CD4-positive, CD25-positive, alpha-beta regulatory T cell (primary cell): ENCODE results near the gene PLEKHG7. TPM values are rescaled to one million over a fixed set of nuclear protein-coding genes. Genes with fewer than 3 reads are reported as not detected.
A peak's percentile ranks its signal among the peaks of the same experiment; 100 is the strongest.

Experiments used
- ATAC-seq, 2 donors: fragments of 150-1000 bp; cut with Tn5 transposase; one replicate each; pipeline ENCODE4 v1.10.0; 2021; ENCODE audit warnings: low read depth in 2 of 2, moderate number of reproducible peaks in 2 of 2, moderate library complexity in 1 of 2
- DNase-seq, 3 donors: peaks; one replicate each; pipeline versions ENCODE4 v3.0.0 to v3.0.0-alpha.2; 2012 to 2022; ENCODE audit warnings: mixed read lengths in 1 of 3
- H3K27ac ChIP-seq: one replicate; pipeline ENCODE4 v1.7.0; 2013; ENCODE audit warnings: mild to moderate bottlenecking, low read length; ENCODE audit not compliant: insufficient read depth, poor library complexity, severe bottlenecking
- H3K27me3 ChIP-seq: one replicate; pipeline ENCODE4 v1.7.0; 2013; ENCODE audit warnings: low read length; ENCODE audit not compliant: control insufficient read depth, insufficient read depth
- H3K36me3 ChIP-seq: one replicate; pipeline ENCODE4 v1.7.0; 2013; ENCODE audit warnings: mild to moderate bottlenecking, low read length, moderate library complexity; ENCODE audit not compliant: control insufficient read depth, insufficient read depth
- H3K4me1 ChIP-seq: 2 replicates; pipeline ENCODE4 v1.7.0; 2013; ENCODE audit warnings: mild to moderate bottlenecking, low read length; ENCODE audit not compliant: insufficient read depth, control insufficient read depth, poor library complexity, severe bottlenecking
- H3K4me3 ChIP-seq: one replicate; pipeline ENCODE4 v1.7.0; 2013; ENCODE audit warnings: low read depth, mild to moderate bottlenecking, low read length, moderate library complexity
- H3K9me3 ChIP-seq, 2 experiments: 1 replicate in 1 of 2; 2 replicates in 1 of 2; pipeline ENCODE4 v1.7.0; 2013; ENCODE audit warnings: low read length in 2 of 2, mild to moderate bottlenecking in 1 of 2, moderate library complexity in 1 of 2; ENCODE audit not compliant: control insufficient read depth in 2 of 2
- H3K27ac Mint-ChIP-seq, 3 donors: one replicate each; pipeline ENCODE4 v1.8.0; 2020 to 2022; ENCODE audit warnings: mild to moderate bottlenecking in 3 of 3, mixed read lengths in 3 of 3, moderate library complexity in 2 of 3
- H3K27me3 Mint-ChIP-seq: one replicate; pipeline ENCODE4 v1.8.0; 2022; ENCODE audit warnings: mild to moderate bottlenecking, mixed read lengths
- H3K36me3 Mint-ChIP-seq: one replicate; pipeline ENCODE4 v1.8.0; 2020; ENCODE audit warnings: mixed read lengths
- H3K4me1 Mint-ChIP-seq, 4 donors: one replicate each; pipeline ENCODE4 v1.8.0; 2020 to 2022; ENCODE audit warnings: mixed read lengths in 4 of 4, mild to moderate bottlenecking in 1 of 4
- H3K4me3 Mint-ChIP-seq, 4 donors: one replicate each; pipeline ENCODE4 v1.8.0; 2020 to 2022; ENCODE audit warnings: mild to moderate bottlenecking in 4 of 4, mixed read lengths in 4 of 4, moderate library complexity in 3 of 4
- H3K9me3 Mint-ChIP-seq, 7 donors: one replicate each; pipeline ENCODE4 v1.8.0; 2020 to 2022; ENCODE audit warnings: mixed read lengths in 7 of 7, mild to moderate bottlenecking in 3 of 7, moderate library complexity in 2 of 7
- polyA plus RNA-seq, 4 donors: library from polyadenylated mRNA; unstranded; fragments of 300-500 nt; fragmentation: Illumina TruSeq; gene quantifications; one replicate each; pipeline ENCODE4 v1.2.3, GENCODE V29; 2021
- total RNA-seq: library from RNA; stranded (reverse); gene quantifications from one replicate; pipeline ENCODE4 v1.2.3, GENCODE V29; 2022

The PLEKHG7 gene
- total and polyA plus RNA-seq, 5 donors from 2014 or later = 0.05 to 0.89 (median 0.14) TPM

- no peaks in the 10 kb centered on the region for H3K4me1 ChIP-seq
- H3K36me3 Mint-ChIP-seq = no peaks in the 10 kb centered on the region
- no peak for ATAC-seq
These were observed 27.1 kb downstream of the PLEKHG7 start for GRCh38 chr12:92729773-92730305.

GRCh38 chr12:92730758-92731157, 28.0 kb downstream of the PLEKHG7 start:
- no peaks in the 10 kb centered on the region for H3K4me1 ChIP-seq
- Mint-ChIP-seq H3K4me3 (no peak overlapping the region), H3K27me3 (peaks cover 17% of the 10 kb centered on the region), H3K4me1 (no peaks in the 10 kb centered on the region), H3K9me3 (peaks cover 0 to 3% (median 0%) of the 10 kb centered on the region in 7 donors), H3K27ac (no peak overlapping the region), H3K36me3 (no peaks in the 10 kb centered on the region)
- H3K27ac ChIP-seq = no peak overlapping the region
- no peak overlapping the region for H3K4me3 ChIP-seq
- DNase-seq (no peak), ATAC-seq (no peak)
- H3K9me3 ChIP-seq = peaks cover 0 to 2% of the 10 kb centered on the region in 2 experiments
- no peaks in the 10 kb centered on the region for H3K36me3 ChIP-seq
- H3K27me3 ChIP-seq = peaks cover 7% of the 10 kb centered on the region

More at GRCh38 chr12:92729773-92730305, 27.1 kb downstream of the PLEKHG7 start:
- Mint-ChIP-seq H3K9me3 (peaks cover 0 to 6% (median 2%) of the 10 kb centered on the region in 7 donors), H3K4me1 (no peaks in the 10 kb centered on the region), H3K27me3 (peaks cover 15% of the 10 kb centered on the region), H3K4me3 (no peak overlapping the region), H3K27ac (no peak overlapping the region)
- Histone ChIP-seq H3K9me3 (peaks cover 0 to 3% of the 10 kb centered on the region in 2 experiments), H3K36me3 (no peaks in the 10 kb centered on the region), H3K27ac (no peak overlapping the region), H3K4me3 (no peak overlapping the region), H3K27me3 (peaks cover 5% of the 10 kb centered on the region)
- no peak for DNase-seq

GRCh38 chr12:92732216-92732615, 29.4 kb downstream of the PLEKHG7 start:
- Mint-ChIP-seq H3K4me1 (peaks cover 0 to 3% (median 0%) of the 10 kb centered on the region in 4 donors), H3K27ac (no peak overlapping the region), H3K36me3 (no peaks in the 10 kb centered on the region), H3K9me3 (peaks cover 0 to 5% (median 0%) of the 10 kb centered on the region in 7 donors), H3K4me3 (no peak overlapping the region), H3K27me3 (peaks cover 17% of the 10 kb centered on the region)
- no peak for DNase-seq
- H3K4me3 ChIP-seq = no peak overlapping the region
- ATAC-seq = no peak
- H3K4me1 ChIP-seq = no peaks in the 10 kb centered on the region
- peaks cover 8% of the 10 kb centered on the region for H3K27me3 ChIP-seq
- H3K36me3 ChIP-seq = no peaks in the 10 kb centered on the region
- H3K9me3 ChIP-seq = no peaks in the 10 kb centered on the region
- no peak overlapping the region for H3K27ac ChIP-seq

- no peaks in the 10 kb centered on the region for H3K36me3 ChIP-seq
- peaks cover 0 to 3% (median 0%) of the 10 kb centered on the region in 4 donors for H3K4me1 Mint-ChIP-seq
- H3K27ac Mint-ChIP-seq = no peak overlapping the region
- no peak overlapping the region for H3K4me3 Mint-ChIP-seq
- DNase-seq (no peak), ATAC-seq (no peak)
- peaks cover 0 to 5% (median 0%) of the 10 kb centered on the region in 7 donors for H3K9me3 Mint-ChIP-seq
- no peaks in the 10 kb centered on the region for H3K9me3 ChIP-seq
- peaks cover 17% of the 10 kb centered on the region for H3K27me3 Mint-ChIP-seq
- no peak overlapping the region for H3K4me3 ChIP-seq
- no peaks in the 10 kb centered on the region for H3K36me3 Mint-ChIP-seq
- no peaks in the 10 kb centered on the region for H3K4me1 ChIP-seq
- H3K27me3 ChIP-seq = peaks cover 10% of the 10 kb centered on the region
- H3K27ac ChIP-seq = no peak overlapping the region
These were observed 29.9 kb downstream of the PLEKHG7 start for GRCh38 chr12:92732716-92733115.

GRCh38 chr12:92733181-92733580, 30.4 kb downstream of the PLEKHG7 start:
- no peak for DNase-seq
- Mint-ChIP-seq H3K9me3 (peaks cover 0 to 5% (median 0%) of the 10 kb centered on the region in 7 donors), H3K4me3 (no peak overlapping the region), H3K27ac (no peak overlapping the region), H3K27me3 (peaks cover 17% of the 10 kb centered on the region), H3K4me1 (peaks cover 0 to 3% (median 0%) of the 10 kb centered on the region in 4 donors), H3K36me3 (no peaks in the 10 kb centered on the region)
- no peaks in the 10 kb centered on the region for H3K36me3 ChIP-seq
- H3K27ac ChIP-seq = no peak overlapping the region
- no peak for ATAC-seq
- peaks cover 12% of the 10 kb centered on the region for H3K27me3 ChIP-seq
- no peaks in the 10 kb centered on the region for H3K4me1 ChIP-seq
- H3K4me3 ChIP-seq = no peak overlapping the region
- no peaks in the 10 kb centered on the region for H3K9me3 ChIP-seq

GRCh38 chr12:92733661-92734060, 30.9 kb downstream of the PLEKHG7 start:
- DNase-seq (no peak), ATAC-seq (no peak)
- Mint-ChIP-seq H3K4me1 (peaks cover 0 to 3% (median 0%) of the 10 kb centered on the region in 4 donors), H3K36me3 (no peaks in the 10 kb centered on the region), H3K27ac (no peak overlapping the region), H3K4me3 (no peak overlapping the region), H3K9me3 (peaks cover 0 to 5% (median 0%) of the 10 kb centered on the region in 7 donors), H3K27me3 (peaks cover 17% of the 10 kb centered on the region)
- H3K27ac ChIP-seq = no peak overlapping the region
- H3K27me3 ChIP-seq = peaks cover 12% of the 10 kb centered on the region
- H3K4me3 ChIP-seq = no peak overlapping the region
- H3K4me1 ChIP-seq = no peaks in the 10 kb centered on the region
- no peaks in the 10 kb centered on the region for H3K9me3 ChIP-seq
- H3K36me3 ChIP-seq = no peaks in the 10 kb centered on the region

- H3K27ac ChIP-seq = no peak overlapping the region
- no peaks in the 10 kb centered on the region for H3K36me3 ChIP-seq
- H3K9me3 ChIP-seq = no peaks in the 10 kb centered on the region
- H3K4me3 ChIP-seq = no peak overlapping the region
- DNase-seq (no peak), ATAC-seq (no peak)
- no peaks in the 10 kb centered on the region for H3K4me1 ChIP-seq
- Mint-ChIP-seq H3K4me3 (no peak overlapping the region), H3K4me1 (peaks cover 0 to 3% (median 0%) of the 10 kb centered on the region in 4 donors), H3K36me3 (no peaks in the 10 kb centered on the region), H3K27ac (no peak overlapping the region), H3K9me3 (peaks cover 0 to 5% (median 0%) of the 10 kb centered on the region in 7 donors), H3K27me3 (peaks cover 28% of the 10 kb centered on the region)
- H3K27me3 ChIP-seq = peaks cover 12% of the 10 kb centered on the region
These were observed 32.4 kb downstream of the PLEKHG7 start for GRCh38 chr12:92735131-92735721.

- Histone ChIP-seq H3K4me1 (no peaks in the 10 kb centered on the region), H3K27ac (no peak overlapping the region), H3K4me3 (no peak overlapping the region), H3K27me3 (peaks cover 9% of the 10 kb centered on the region), H3K36me3 (no peaks in the 10 kb centered on the region), H3K9me3 (no peaks in the 10 kb centered on the region)
- Mint-ChIP-seq H3K4me1 (peaks cover 0 to 3% (median 0%) of the 10 kb centered on the region in 4 donors), H3K27me3 (peaks cover 21% of the 10 kb centered on the region), H3K27ac (peak overlapping the region in 2 of 3 donors; percentile 50 to 59), H3K4me3 (peak overlapping the region in 1 of 4 donors; percentile 25), H3K36me3 (no peaks in the 10 kb centered on the region), H3K9me3 (peaks cover 0 to 5% (median 0%) of the 10 kb centered on the region in 7 donors)
- DNase-seq (no peak), ATAC-seq (no peak)
These were observed 33.8 kb downstream of the PLEKHG7 start for GRCh38 chr12:92736605-92737004.
